ENCODE measurements around the gene GJC2.

- TF ChIP-seq POLR2A (IDR thresholded peaks at IDR 0.05) (no peak), CTCF (IDR thresholded peaks at IDR 0.05) (no peak)
Measured at GRCh38 chr1:228160201-228160761, 10.6 kb downstream of the GJC2 start.
